GM19025 (cell line): ENCODE data around the gene KCNAB1.
"Not testable (repeated sequence)": the region's sequence is repeated elsewhere in the genome, so short reads cannot be mapped to it uniquely, and the experiment has no call there.

Source experiments
- ATAC-seq: cut with Tn5 transposase; IDR thresholded peaks from one replicate; pipeline ENCODE4 v1.9.1; 2021; ENCODE audit warnings: mild to moderate bottlenecking, low read depth, moderate library complexity; ENCODE audit not compliant: unreplicated experiment

Gene KCNAB1

DNA sequence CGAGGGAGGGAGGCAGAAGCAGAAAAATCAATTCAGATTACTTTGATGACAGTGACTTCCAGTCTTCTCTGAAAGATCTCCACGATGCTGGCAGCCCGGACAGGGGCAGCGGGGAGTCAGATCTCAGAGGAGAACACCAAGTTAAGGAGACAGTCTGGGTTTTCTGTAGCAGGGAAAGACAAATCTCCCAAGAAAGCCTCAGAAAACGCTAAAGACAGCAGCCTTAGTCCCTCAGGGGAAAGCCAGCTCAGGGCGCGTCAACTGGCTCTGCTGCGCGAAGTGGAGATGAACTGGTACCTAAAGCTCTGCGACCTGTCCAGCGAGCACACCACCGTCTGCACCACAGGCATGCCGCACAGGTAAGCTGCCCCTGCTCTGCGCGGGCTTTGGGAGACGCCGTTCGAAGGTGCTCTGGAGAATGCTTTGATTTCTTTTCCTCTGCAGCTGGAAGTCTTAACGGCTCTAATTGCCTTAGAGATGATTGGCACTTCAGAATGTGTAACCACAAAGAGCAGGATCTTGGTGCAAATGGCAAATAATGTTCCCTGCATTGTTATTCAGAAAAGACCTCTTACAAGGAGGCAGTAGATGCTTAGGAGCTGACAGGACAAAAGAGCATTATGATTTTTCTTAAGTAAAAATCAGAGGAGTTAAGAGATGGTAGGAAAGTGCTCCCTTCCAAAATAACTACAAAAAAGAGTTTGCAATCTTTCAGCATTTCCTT, at the start of gene KCNAB1:
TSS of gene KCNAB1 (plus strand) at position 51 of the 724 bp plus-strand sequence.
- no peak for ATAC-seq

DNA sequence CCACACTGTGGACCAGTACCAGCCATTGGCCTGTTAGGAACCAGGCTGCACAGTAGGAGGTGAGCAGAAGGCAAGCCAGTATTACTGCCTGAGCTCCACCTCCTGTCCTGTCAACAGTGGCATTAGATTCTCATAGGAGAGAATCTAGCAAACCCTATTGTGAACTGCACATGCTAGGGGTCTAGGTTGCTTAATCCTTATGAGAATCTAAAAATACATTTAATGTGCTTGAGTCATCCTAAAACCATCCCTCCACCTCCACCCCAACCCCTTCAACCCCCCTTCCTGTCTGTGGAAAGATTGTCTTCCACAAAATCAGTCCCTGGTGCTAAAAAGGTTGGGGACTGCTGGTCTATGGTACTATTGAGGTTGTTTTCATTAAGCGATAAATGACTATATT, 49.3 kb upstream of the KCNAB1 start:
- ATAC-seq = no peak

DNA sequence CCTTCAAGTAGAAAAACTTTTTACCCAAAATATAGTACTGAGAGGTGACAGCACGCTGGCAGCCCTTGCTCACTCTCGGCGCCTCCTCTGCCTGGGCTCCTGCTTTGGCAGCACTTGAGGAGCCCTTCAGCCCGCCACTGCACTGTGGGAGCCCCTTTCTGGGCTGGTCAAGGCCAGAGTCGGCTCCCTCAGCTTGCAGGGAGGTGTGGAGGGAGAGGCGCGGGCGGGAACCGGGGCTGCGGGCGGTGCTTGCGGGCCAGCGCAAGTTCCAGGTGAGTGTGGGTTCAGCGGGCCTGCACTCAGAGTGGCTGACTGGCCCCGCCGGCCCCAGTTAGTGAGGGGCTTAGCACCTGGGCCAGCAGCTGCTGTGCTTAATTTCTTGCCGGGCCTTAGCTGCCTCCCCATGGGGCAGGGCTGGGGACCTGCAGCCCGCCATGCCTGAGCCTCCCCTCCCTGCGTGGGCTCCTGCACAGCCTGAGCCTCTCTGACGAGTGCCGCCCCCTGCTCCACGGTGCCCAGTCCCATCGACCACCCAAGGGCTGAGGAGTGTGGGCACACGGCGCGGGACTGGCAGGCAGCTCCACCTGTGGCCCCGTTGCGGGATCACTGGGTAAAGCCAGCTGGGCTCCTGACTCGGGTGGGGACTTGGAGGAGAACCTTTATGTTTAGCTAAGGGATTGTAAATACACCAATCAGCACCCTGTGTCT, 47.3 kb upstream of the KCNAB1 start:
- ATAC-seq = not testable (repeated sequence)

DNA sequence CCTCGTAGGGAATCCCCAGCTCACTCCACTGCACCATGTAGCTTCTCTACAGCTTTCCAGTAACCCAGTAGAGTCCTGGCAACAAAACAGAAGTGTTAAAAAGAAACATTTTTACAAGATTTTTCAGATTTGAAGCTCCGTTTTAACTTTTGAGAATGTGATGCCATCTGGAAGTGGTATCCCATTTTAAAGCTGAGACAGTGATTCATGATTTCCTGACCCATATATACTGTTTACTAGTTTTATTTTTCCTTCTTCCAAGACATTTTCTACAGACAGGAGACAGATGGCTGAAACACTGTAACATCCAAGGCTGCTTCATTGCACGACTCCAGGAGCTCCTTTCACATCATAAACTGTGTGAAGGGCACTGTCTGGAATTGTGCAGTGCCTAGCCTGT, 30.3 kb upstream of the KCNAB1 start:
- ATAC-seq = no peak

DNA sequence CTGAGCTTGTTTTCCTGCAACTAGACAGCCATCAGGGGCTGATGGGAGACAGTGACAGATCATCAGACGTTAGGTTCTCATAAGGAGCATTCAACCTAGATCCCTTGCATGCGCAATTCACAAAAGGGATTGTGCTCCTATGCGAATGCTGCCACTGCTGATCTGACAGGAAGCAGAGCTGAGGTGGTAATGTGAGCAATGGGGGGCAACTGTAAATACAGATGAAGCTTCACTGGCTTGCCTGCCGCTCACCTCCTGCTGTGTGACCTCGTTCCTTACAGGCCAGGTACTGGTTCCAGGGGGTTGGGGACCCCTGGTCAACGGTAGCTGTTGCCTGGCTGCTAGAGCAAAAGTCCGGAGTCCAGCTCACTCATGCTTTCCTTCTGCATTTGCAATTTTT, 26.4 kb upstream of the KCNAB1 start:
- ATAC-seq = no peak

DNA sequence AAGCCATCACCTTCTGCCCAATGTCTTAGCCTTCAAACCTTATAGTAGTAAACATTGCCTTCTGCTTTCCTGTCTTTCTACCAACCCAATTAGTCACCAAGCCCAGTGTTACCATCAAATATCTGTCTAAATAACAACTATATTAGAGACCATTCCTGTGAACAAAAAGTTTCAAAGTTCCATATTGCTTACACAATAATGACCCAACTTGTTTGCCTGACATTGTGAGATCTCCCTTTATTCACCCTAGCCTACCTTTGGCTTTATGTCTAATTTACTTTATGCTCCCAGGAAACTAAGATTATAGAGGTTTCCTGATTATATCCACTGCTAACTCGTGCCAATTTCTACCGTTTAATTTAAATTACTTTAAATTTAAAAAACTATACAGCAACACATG, 26.0 kb upstream of the KCNAB1 start:
- no peak for ATAC-seq

DNA sequence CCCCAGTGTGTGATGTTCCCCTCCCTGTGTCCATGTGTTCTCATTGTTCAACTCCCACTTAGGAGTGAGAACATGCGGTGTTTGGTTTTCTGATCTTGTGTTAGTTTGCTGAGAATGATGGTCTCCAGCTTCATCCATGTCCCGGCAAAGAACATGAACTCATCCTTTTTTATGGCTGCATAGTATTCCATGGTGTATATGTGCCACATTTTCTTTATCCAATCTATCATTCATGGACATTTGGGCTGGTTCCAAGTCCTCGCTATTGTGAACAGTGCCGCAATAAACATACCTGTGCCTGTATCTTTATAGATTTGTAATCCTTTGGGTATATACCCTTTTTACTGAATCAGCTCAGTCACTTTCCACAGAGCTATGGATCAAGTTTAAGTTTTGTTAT, 24.7 kb upstream of the KCNAB1 start:
- ATAC-seq = not testable (repeated sequence)

DNA sequence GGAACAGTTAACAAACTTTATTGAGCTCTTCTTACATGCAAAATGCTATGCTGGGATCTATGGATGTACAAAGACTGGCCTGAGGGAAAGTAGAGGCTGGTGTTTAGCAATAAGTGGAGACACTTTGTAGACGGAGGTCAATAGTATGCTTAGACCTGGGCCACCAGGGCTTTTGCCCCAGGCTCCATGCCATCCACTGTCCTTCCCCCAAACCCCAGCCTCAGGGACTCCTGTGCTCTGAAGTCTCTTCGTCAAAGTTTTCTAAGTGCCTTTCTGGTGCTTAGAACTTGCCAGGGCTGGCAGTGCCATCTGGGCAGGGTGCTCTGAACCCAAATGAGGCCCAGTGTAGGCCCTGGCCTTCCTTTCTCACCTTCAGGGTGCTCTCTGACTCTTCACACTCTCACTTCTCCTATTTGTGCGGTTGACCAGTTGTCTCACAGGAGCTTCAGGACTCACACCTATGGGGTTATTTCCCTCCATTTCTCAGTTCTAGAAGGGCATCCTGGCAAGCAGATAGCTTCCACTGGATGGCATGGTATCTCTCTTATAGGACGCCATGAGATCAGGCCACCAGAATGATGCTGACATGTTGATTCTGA, 21.8 kb upstream of the KCNAB1 start:
- peak; percentile 80 for ATAC-seq

DNA sequence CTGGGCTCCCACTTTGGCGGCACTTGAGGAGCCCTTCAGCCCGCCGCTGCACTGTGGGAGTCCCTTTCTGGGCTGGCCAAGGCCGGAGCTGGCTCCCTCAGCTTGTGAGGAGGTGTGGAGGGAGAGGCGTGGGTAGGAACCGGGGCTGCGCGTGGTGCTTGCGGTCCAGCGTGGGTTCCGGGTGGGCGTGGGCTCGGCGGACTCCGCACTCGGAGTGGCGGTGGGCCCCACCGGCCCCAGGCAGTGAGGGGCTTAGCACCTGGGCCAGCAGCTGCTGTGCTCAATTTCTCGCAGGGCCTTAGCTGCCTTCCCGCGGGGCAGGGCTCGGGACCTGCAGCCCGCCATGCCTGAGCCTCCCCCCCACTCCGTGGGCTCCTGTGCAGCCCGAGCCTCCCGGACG, 21.0 kb upstream of the KCNAB1 start:
- ATAC-seq = not testable (repeated sequence)

DNA sequence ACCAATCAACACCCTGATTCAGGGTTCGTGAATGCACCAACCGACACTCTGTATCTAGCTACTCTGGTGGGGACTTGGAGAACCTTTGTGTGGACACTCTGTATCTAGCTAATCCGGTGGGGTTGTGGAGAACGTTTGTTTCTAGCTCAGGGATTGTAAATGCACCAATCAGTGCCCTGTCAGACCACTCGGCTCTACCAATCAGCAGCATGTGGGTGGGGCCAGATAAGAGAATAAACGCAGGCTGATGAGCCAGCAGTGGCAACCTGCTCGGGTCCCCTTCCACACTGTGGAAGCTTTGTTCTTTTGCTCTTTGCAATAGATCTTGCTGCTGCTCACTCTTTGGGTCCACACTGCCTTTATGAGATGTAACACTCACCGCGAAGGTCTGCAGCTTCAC, 20.4 kb upstream of the KCNAB1 start:
- not testable (repeated sequence) for ATAC-seq

DNA sequence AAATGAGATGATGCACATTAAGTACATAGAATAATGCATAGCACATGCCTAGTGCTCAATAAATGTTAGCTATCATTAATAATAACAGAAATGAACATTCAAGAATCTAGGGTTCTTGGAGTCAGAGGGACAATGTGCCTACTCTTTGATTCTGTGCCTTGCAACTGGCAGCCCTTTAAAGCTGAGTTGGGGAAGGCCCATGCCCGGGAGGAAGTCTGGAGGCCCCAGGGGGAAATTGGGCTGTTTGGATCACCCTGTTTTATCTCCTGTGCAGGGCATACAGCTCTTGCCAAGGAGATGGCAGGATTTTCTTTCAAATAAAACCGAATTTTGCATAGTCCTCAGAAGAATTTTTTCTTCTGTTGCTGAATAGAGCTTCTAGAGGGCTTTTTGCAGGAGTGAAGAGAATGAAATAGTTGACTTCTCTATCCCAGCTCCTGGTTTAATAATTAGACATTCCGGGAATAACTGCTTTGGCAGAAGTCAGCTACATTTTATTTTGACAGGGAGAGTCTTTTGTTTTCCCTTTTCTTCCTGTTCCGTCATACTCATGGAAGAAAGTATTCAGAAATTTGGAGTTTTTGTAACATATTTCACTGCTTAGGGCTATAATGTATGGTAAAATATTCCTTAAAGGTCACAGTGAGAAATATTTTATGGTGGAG, 18.0 kb upstream of the KCNAB1 start:
- ATAC-seq = no peak

DNA sequence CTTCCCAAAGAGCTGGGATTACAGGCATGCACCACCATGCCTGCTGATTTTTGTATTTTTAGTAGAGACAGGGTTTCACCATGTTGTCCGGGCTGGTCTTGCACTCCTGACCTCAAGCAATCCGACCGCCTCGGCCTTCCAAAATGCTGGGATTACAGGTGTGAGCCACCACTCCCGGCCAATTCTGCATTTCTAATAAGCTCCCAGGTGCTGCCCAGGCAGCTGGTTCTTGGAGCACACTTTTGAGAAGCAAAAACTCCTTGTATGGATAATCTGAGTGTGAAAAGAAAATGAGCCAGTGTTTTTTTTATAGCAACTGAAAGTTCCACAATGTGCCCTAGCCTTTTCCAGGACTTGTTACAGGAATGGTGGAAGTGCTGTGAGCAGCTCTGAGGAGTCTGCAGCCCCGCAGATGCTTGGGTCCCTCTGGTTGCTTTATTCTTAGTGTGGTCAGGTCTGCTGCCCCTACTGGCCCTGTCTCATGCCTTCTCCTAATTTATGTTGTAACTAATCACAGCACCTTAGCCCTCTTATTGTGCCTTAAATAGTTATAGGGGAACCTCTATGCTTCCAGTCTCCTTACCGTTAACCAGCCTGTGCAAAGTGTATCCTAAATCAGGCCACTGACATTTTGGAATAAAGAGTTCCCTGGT, 13.5 kb upstream of the KCNAB1 start:
- no peak for ATAC-seq

DNA sequence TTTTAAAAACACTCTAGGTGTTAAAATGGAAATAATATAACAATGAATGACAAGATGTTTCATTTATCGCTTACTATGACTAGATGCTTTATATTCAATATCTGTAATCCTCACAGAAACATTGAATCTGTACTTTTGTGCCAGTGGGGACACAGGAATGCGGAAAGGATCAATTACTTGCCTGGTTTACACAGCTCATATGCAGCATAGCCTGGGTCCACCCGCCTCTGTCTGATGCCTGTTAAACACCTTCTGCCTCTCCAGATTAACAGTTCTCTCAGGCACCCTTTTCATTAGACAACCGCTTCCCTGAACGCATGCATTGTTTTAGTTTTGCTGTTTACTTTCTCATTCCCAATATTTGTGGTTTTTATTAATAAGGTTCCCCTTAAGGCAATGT, 12.9 kb upstream of the KCNAB1 start:
- no peak for ATAC-seq

DNA sequence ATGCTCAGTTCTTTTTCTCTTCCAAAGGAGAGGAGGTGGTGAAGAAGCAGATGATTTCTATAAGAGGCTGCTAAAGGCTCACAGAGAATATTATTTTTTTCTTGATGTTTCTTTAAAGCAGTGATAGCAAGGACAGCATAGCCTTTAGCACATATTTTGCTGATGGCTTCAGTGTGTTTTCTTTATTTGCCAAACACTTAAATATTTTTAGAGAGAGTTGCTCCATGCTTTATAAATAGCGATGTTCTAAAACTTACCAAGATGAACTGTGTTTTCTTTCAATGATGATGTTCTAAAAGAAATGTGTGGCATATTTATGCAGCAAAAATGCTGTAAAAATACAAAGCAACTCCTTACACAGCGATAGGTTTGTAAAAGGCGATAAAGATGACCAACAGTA, 11.8 kb upstream of the KCNAB1 start:
- no peak for ATAC-seq

DNA sequence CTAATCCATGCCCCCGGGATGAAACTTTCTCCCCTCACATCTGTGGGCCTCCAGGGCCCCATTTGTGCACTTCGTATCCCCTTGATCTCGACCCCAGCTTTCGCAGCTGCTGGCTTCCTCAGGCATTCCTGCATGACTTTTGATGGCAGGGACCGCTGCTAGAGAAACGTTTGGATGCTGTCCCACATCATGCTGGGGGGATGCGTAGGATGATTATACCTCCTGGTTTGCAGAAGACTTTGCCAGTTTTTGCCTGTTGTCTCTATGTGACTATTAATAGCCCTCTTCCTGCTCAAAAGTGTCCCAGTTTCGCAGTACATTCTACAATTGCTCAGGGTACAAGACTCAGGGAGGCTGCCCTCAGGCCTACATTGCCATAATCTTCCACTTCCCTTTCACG, 10.4 kb upstream of the KCNAB1 start:
- no peak for ATAC-seq

DNA sequence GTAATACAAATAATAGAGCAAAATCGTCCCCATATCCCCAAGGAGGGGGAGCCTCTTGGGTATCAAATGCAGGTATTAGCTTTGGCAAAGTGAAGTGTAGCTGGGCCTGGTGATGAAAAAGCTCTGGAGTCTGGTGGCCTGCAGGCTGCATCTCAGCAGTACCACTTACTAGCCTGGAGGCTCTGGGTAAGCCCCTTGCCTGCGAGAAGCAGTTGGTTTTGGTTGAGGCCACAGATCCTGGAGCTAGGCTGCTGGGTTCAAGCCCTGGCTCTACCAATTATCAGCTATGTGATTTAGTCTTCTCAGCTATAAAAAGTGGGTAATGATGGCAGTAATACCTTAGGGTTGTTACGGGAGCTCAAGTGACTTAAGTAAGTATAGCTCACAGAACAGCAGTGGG, 6.1 kb downstream of the KCNAB1 start:
- ATAC-seq = no peak

DNA sequence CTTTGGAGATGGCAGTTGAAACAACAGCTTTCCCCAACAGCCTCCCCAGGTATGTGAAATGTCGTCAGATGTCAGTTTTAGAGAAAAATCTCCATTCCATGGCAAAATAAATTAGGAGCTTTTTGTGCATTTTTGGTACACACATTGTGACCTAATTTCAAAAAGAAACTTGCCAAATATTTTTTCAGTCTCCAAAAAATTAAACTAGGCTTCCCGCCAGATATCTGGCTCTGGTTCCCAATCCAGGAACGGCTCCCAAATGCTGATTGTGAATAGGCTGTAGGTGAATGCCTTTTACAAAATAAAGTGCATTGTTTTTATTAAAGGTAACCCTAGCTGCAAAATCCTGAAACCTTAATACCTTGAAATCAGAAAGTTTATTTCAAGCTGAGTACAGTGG, 10.9 kb downstream of the KCNAB1 start:
- no peak for ATAC-seq

DNA sequence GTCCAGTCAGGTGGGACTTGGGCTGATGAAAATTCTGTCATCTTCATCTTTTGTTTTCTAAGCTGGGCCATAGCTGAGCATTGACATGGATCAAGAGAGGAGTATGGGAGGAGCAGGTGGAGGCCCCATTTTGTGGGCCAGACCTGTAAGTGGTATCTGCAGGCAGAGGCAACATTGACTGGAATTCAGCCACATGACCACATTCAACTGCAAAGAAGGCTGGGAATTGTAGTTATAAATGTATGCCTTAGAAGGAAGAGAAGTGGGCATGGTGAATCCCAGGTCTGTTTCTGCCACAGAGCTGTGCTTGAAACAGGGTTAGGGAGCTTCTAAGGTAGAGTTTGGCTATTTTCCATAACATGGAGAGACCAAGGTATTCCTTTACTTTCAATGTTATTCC, 11.4 kb downstream of the KCNAB1 start:
- no peak for ATAC-seq

DNA sequence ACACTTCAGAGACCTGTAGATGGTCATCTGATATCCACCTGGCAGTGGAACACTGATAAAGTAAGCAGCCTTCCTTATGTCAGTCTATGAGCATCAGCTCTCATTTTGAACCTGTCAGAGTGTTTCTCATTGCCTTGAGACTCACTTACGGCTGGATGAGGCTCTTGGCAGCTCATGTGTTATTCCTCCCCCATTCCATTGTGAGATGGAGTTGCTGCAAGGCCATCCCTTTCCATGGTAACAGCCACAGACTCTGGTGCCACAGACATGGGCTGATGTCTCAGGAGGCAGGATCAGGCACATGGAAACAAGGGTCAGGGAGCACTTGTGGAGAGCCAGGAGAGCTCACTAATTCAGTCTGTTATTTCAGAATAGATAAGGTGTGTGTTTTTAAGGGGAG, 11.9 kb downstream of the KCNAB1 start:
- no peak for ATAC-seq

DNA sequence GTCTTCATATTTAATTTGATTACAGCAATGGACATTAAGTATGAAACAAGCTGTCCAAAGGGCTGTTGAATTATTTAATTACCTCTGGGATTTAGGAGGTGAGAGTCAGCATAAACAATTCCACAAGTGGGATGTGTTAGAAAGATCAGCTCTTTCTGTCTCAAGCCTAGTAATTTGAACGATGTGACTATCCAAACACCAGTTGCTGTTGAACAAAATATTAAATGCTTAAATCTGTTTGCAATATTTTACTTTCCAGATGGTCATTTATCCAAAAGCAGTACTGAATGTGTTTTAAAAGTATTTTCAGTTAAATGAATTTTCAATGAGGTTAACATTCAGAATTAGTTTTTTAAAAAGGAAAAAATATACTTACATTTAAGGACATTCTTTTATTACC, 12.7 kb downstream of the KCNAB1 start:
- ATAC-seq = no peak
